Suprapubic skin (tissue), 4 donors: ENCODE measurements around the gene ATPAF1. TPM values are rescaled to one million over a fixed set of nuclear protein-coding genes. Genes with fewer than 3 reads are reported as not detected.
"Not testable (repeated sequence)": the region's sequence is repeated elsewhere in the genome, so short reads cannot be mapped to it uniquely, and the experiment has no call there.

ENCODE experiments used
- DNase-seq, 2 donors: peaks; one replicate each; pipeline ENCODE4 v3.0.0-alpha.2; 2019; ENCODE audit warnings: low spot score in 2 of 2
- H3K27ac ChIP-seq: fragments of 200-600 bp; sonication (generic); one replicate; pipeline ENCODE4 v1.5.1; 2019
- H3K27me3 ChIP-seq: fragments of 200-600 bp; sonication (generic); one replicate; pipeline ENCODE4 v1.5.1; 2019
- H3K36me3 ChIP-seq: fragments of 200-600 bp; sonication (generic); one replicate; pipeline ENCODE4 v1.5.1; 2019
- H3K4me1 ChIP-seq: fragments of 200-600 bp; sonication (generic); one replicate; pipeline ENCODE4 v1.5.1; 2019
- H3K4me3 ChIP-seq: fragments of 200-600 bp; sonication (generic); one replicate; pipeline ENCODE4 v1.5.1; 2019; ENCODE audit warnings: mild to moderate bottlenecking
- H3K9me3 ChIP-seq: fragments of 200-600 bp; sonication (generic); one replicate; pipeline ENCODE4 v1.5.1; 2019
- EP300 ChIP-seq: sonication (generic); formaldehyde crosslinking; IDR thresholded peaks from one replicate; pipeline ENCODE4 v1.6.1; 2017; ENCODE audit warnings: antibody characterized with exemption
- POLR2A ChIP-seq, 2 donors: fragments of 450-650 bp; IDR thresholded peaks; one replicate each; pipeline ENCODE4 v1.6.1; 2017; ENCODE audit warnings: antibody characterized with exemption in 2 of 2, mild to moderate bottlenecking in 2 of 2, moderate library complexity in 2 of 2
- POLR2AphosphoS5 ChIP-seq, 3 donors: sonication (generic); formaldehyde crosslinking; IDR thresholded peaks; one replicate each; pipeline ENCODE4 v1.6.1; 2017; ENCODE audit warnings: antibody characterized with exemption in 3 of 3
- WGBS: methylation state at CpG from one replicate; pipeline ENCODE4 v1.1.5; 2018; 5-methylcytosine and 5-hydroxymethylcytosine counted together
- total RNA-seq, 4 donors: library from RNA; depleted of rRNA; stranded (reverse); fragments of >200 nt; gene quantifications; one replicate each; pipeline ENCODE4 v1.1.0, GENCODE V29; 2016
- TF ChIP-seq, protein P1 (sequence below), 2 donors: fragments of 200-600 bp in 1 of 2; fragments of 450-650 bp in 1 of 2; sonication (generic) in 1 of 2; IDR thresholded peaks; one replicate each; pipeline ENCODE4 v1.5.1; 2016 to 2019; ENCODE audit warnings: antibody characterized with exemption in 2 of 2, mild to moderate bottlenecking in 1 of 2, moderate library complexity in 1 of 2

ATPAF1 gene
- total RNA-seq, 4 donors from 2014 or later: 29.0 to 43.6 (median 30.9) TPM

DNA sequence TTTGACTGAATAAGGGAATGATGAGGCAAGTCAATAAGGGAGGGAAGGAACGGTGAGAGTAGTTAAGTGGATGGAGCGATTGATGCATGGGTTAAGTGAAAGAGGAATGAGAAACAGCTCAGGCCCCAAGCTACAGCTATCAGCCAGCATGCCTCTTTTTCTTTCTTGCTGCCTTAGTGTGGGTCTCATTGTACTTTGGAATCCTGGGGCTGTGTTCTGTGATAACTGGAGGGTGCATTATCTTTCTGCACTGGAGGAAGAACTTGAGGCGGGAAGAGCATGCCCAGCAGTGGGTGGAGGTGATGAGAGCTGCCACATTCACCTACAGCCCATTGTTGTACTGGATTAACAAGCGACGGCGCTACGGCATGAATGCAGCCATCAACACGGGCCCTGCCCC, 4.5 kb upstream of the ATPAF1 start:
- no peaks in the 10 kb centered on the region for H3K27me3 ChIP-seq
- no peaks in the 10 kb centered on the region for H3K9me3 ChIP-seq
- DNase-seq: no peak
- WGBS: 72% methylated on average over 8 of the region's 8 CpGs
- TF ChIP-seq EP300: no peak
- no peak for TF ChIP-seq POLR2A (IDR thresholded peaks at IDR 0.05)
- TF ChIP-seq, protein P1, sequence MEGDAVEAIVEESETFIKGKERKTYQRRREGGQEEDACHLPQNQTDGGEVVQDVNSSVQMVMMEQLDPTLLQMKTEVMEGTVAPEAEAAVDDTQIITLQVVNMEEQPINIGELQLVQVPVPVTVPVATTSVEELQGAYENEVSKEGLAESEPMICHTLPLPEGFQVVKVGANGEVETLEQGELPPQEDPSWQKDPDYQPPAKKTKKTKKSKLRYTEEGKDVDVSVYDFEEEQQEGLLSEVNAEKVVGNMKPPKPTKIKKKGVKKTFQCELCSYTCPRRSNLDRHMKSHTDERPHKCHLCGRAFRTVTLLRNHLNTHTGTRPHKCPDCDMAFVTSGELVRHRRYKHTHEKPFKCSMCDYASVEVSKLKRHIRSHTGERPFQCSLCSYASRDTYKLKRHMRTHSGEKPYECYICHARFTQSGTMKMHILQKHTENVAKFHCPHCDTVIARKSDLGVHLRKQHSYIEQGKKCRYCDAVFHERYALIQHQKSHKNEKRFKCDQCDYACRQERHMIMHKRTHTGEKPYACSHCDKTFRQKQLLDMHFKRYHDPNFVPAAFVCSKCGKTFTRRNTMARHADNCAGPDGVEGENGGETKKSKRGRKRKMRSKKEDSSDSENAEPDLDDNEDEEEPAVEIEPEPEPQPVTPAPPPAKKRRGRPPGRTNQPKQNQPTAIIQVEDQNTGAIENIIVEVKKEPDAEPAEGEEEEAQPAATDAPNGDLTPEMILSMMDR (IDR thresholded peaks at IDR 0.05): no peak
- no peak for TF ChIP-seq POLR2AphosphoS5 (IDR thresholded peaks at IDR 0.05)
- peaks cover 8% of the 10 kb centered on the region for H3K4me1 ChIP-seq
- H3K36me3 ChIP-seq: peaks cover 30% of the 10 kb centered on the region
- H3K27ac ChIP-seq: no peak overlapping the region
- no peak overlapping the region for H3K4me3 ChIP-seq

DNA sequence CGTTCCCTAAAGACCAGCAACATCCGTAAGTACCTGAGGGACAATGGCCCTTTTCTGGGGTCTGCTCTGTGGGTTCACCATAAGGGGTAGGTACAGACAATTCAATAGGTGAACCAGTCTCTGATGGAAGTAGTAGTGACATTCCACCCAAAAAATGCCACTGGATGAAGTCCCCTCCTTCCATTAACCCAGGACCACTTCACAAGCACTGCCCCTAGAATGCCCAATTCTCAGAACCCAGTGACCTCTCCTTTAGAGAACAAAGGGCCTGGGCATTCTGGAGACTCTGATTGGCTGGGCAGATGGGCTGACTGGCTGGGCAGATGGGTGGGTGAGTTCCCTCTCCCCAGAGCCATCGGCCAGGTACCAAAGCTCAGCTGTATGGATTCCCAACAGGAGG, 3.4 kb upstream of the ATPAF1 start, which contains the start of gene TEX38:
Gene TEX38 (plus strand): TSS at position 301 of the 400 bp plus-strand sequence. CDS start 81 bp downstream, at position 382.
- WGBS: 100% methylated on average over 2 of the region's 3 CpGs
- peaks cover 19% of the 10 kb centered on the region for H3K36me3 ChIP-seq
- no peak for DNase-seq
- no peaks in the 10 kb centered on the region for H3K27me3 ChIP-seq
- TF ChIP-seq, protein P1 (IDR thresholded peaks at IDR 0.05): no peak
- H3K4me3 ChIP-seq: no peak within 1 kb of the TSS
- H3K4me1 ChIP-seq: peaks cover 19% of the 10 kb centered on the region
- no peaks in the 10 kb centered on the region for H3K9me3 ChIP-seq
- H3K27ac ChIP-seq: no peak within 1 kb of the TSS

- DNase-seq: no peak
- WGBS: 94% methylated on average over 1 of the region's 1 CpG
Measured at GRCh38 chr1:46670134-46670533, 2.0 kb upstream of the ATPAF1 start.

DNA sequence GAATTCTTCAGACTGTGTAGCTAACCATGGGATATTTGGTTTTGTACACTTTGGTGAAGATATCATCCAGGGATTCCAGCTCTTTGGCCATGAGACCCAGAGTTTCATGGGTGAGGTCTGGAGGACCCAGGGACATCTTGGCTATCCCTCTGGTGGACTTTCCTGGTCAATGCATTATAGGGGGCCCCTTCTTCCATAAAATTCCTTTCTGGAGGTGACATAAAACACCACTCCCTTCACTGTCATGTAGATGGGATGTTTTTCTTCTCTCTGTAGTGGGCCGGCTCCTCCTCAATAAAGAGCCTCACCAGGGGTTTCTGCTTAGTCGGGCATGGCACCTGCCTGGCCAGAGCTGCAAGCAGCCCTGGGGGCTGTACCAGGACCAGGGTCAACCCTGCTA, 2.2 kb downstream of the ATPAF1 start:
- no peaks in the 10 kb centered on the region for H3K27me3 ChIP-seq
- H3K4me1 ChIP-seq: peaks cover 27% of the 10 kb centered on the region
- no peak for DNase-seq
- 100% methylated on average over 2 of the region's 2 CpGs for WGBS
- H3K4me3 ChIP-seq: no peak overlapping the region
- no peaks in the 10 kb centered on the region for H3K9me3 ChIP-seq
- H3K36me3 ChIP-seq: peaks cover 19% of the 10 kb centered on the region
- no peak overlapping the region for H3K27ac ChIP-seq
- TF ChIP-seq POLR2AphosphoS5 (IDR thresholded peaks at IDR 0.05) (no peak), POLR2A (IDR thresholded peaks at IDR 0.05) (no peak), EP300 (no peak)
- TF ChIP-seq, protein P1 (IDR thresholded peaks at IDR 0.05): no peak

More at GRCh38 chr1:46670134-46670533, 2.0 kb upstream of the ATPAF1 start:
- no peaks in the 10 kb centered on the region for H3K27me3 ChIP-seq
- no peak overlapping the region for H3K4me3 ChIP-seq
- peaks cover 27% of the 10 kb centered on the region for H3K4me1 ChIP-seq
- H3K9me3 ChIP-seq: no peaks in the 10 kb centered on the region
- TF ChIP-seq POLR2A (IDR thresholded peaks at IDR 0.05) (no peak), POLR2AphosphoS5 (IDR thresholded peaks at IDR 0.05) (no peak), EP300 (no peak)
- TF ChIP-seq, protein P1 (IDR thresholded peaks at IDR 0.05): no peak
- H3K36me3 ChIP-seq: peaks cover 9% of the 10 kb centered on the region
- H3K27ac ChIP-seq: no peak overlapping the region

GRCh38 chr1:46662919-46663318, 5.2 kb downstream of the ATPAF1 start:
- H3K27me3 ChIP-seq, H3K27ac ChIP-seq, H3K4me3 ChIP-seq, DNase-seq, H3K9me3 ChIP-seq: not testable (repeated sequence)
- Histone ChIP-seq H3K4me1 (peaks cover 19% of the 10 kb centered on the region), H3K36me3 (peaks cover 23% of the 10 kb centered on the region)
- 97% methylated on average over 4 of the region's 5 CpGs for WGBS

GRCh38 chr1:46660116-46660515, 8.0 kb downstream of the ATPAF1 start:
- DNase-seq, H3K4me3 ChIP-seq, H3K9me3 ChIP-seq, H3K4me1 ChIP-seq, H3K27me3 ChIP-seq, H3K27ac ChIP-seq: not testable (repeated sequence)
- WGBS: 92% methylated on average over 5 of the region's 5 CpGs
- H3K36me3 ChIP-seq: peaks cover 44% of the 10 kb centered on the region
